Fibroblast of skin of right biceps (primary cell): ENCODE measurements around the gene GLRX5.
A peak's percentile ranks its signal among the peaks of the same experiment; 100 is the strongest.

Experiments
- DNase-seq: peaks from one replicate; pipeline ENCODE4 v3.0.0-alpha.2; 2013

Gene GLRX5

GRCh38 chr14:95518045-95518751, 16.7 kb upstream of the GLRX5 start:
- DNase-seq, result peak; percentile 56

GRCh38 chr14:95519699-95520098, 15.2 kb upstream of the GLRX5 start:
- DNase-seq, result peak; percentile 91

- no peak for DNase-seq
Observed at GRCh38 chr14:95520346-95520745, 14.5 kb upstream of the GLRX5 start.

GRCh38 chr14:95521001-95521400, 13.8 kb upstream of the GLRX5 start:
- no peak for DNase-seq

- DNase-seq, result no peak
Observed at GRCh38 chr14:95522116-95522515, 12.7 kb upstream of the GLRX5 start.

- DNase-seq, result no peak
Observed at GRCh38 chr14:95522556-95522955, 12.3 kb upstream of the GLRX5 start.

- peak; percentile 78 for DNase-seq
Observed at GRCh38 chr14:95523051-95523814, 11.6 kb upstream of the GLRX5 start.

- DNase-seq, result peak; percentile 97
Observed at GRCh38 chr14:95523815-95524448, 10.9 kb upstream of the GLRX5 start.

- DNase-seq, result peak; percentile 68
Observed at GRCh38 chr14:95524706-95525512, 9.9 kb upstream of the GLRX5 start.

GRCh38 chr14:95525999-95526398, 8.9 kb upstream of the GLRX5 start:
- DNase-seq, result no peak

- no peak for DNase-seq
Observed at GRCh38 chr14:95526483-95527386, 8.1 kb upstream of the GLRX5 start.

GRCh38 chr14:95527387-95528002, 7.4 kb upstream of the GLRX5 start:
- DNase-seq, result peak; percentile 85

GRCh38 chr14:95529216-95529615, 5.6 kb upstream of the GLRX5 start:
- no peak for DNase-seq

- DNase-seq, result no peak
Observed at GRCh38 chr14:95530473-95531276, 4.2 kb upstream of the GLRX5 start.

- DNase-seq, result peak; percentile 80
Observed at GRCh38 chr14:95531473-95531872, 3.4 kb upstream of the GLRX5 start.

GRCh38 chr14:95531969-95532368, 2.9 kb upstream of the GLRX5 start:
- no peak for DNase-seq

- peak; percentile 50 for DNase-seq
Observed at GRCh38 chr14:95533391-95533821, 1.4 kb upstream of the GLRX5 start.

GRCh38 chr14:95533822-95534221, 1.0 kb upstream of the GLRX5 start:
- no peak for DNase-seq

- DNase-seq, result no peak
Observed at GRCh38 chr14:95535226-95536021, 574 bp downstream of the GLRX5 start.
